Epithelial cell of proximal tubule (primary cell): Measurements from ENCODE around the gene NRN1L. TPM values are rescaled to one million over a fixed set of nuclear protein-coding genes. Genes with fewer than 3 reads are reported as not detected.

Source experiments
- DNase-seq: peaks from one replicate; pipeline ENCODE4 v3.0.0-alpha.2; 2011; ENCODE audit warnings: low read depth
- H3K4me3 ChIP-seq: 2 replicates; pipeline ENCODE4 v1.5.1; 2011; ENCODE audit warnings: low read depth, mild to moderate bottlenecking, low read length
- total RNA-seq: library from RNA; depleted of rRNA; stranded (reverse); fragments of >200 nt; gene quantifications from 2 replicates; pipeline ENCODE4 v1.2.3, GENCODE V29; 2015
- TF ChIP-seq, protein P1 (sequence below): conservative IDR thresholded peaks from 2 replicates; pipeline ENCODE4 v1.5.1; 2012; ENCODE audit warnings: low read depth, mild to moderate bottlenecking, low read length

Gene NRN1L
- total RNA-seq, 1 donor from 2014 or later: 0.46 TPM

DNA sequence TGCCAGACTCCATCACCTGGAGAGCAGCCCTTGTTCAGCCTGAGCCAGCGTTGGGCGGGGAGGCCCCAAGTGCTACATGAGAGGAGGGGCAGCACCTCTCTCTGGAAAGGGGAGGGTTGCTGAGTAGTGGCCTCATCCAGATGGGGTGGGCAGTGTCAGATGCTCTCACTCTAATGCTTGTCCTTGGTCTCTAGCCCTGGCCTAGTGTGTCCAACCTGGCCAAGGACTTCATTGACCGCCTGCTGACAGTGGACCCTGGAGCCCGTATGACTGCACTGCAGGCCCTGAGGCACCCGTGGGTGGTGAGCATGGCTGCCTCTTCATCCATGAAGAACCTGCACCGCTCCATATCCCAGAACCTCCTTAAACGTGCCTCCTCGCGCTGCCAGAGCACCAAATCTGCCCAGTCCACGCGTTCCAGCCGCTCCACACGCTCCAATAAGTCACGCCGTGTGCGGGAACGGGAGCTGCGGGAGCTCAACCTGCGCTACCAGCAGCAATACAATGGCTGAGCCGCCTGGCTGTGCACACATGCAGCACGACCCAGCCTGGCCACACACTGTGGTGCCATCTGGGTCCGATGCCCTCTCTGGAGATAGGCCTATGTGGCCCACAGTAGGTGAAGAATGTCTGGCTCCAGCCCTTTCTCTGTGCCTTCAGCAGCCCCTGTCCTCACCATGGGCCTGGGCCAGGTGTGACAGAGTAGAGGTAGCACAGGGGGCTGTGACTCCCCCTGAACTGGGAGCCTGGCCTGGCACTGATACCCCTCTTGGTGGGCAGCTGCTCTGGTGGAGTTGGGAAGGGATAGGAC lies 42.7 kb downstream of the NRN1L start:
- no peak overlapping the region for H3K4me3 ChIP-seq
- DNase-seq: no peak
- TF ChIP-seq, protein P1, sequence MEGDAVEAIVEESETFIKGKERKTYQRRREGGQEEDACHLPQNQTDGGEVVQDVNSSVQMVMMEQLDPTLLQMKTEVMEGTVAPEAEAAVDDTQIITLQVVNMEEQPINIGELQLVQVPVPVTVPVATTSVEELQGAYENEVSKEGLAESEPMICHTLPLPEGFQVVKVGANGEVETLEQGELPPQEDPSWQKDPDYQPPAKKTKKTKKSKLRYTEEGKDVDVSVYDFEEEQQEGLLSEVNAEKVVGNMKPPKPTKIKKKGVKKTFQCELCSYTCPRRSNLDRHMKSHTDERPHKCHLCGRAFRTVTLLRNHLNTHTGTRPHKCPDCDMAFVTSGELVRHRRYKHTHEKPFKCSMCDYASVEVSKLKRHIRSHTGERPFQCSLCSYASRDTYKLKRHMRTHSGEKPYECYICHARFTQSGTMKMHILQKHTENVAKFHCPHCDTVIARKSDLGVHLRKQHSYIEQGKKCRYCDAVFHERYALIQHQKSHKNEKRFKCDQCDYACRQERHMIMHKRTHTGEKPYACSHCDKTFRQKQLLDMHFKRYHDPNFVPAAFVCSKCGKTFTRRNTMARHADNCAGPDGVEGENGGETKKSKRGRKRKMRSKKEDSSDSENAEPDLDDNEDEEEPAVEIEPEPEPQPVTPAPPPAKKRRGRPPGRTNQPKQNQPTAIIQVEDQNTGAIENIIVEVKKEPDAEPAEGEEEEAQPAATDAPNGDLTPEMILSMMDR: no peak

DNA sequence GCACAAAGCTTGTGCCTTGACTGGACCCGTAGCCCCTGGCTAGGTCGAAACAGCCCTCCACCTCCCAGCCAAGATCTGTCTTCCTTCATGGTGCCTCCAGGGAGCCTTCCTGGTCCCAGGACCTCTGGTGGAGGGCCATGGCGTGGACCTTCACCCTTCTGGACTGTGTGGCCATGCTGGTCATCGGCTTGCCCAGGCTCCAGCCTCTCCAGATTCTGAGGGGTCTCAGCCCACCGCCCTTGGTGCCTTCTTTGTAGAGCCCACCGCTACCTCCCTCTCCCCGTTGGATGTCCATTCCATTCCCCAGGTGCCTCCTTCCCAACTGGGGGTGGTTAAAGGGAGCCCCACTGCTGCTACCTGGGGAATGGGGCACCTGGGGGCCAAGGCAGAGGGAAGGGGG lies 43.5 kb downstream of the NRN1L start:
- no peak for DNase-seq
- no peak overlapping the region for H3K4me3 ChIP-seq
- TF ChIP-seq, protein P1: no peak

DNA sequence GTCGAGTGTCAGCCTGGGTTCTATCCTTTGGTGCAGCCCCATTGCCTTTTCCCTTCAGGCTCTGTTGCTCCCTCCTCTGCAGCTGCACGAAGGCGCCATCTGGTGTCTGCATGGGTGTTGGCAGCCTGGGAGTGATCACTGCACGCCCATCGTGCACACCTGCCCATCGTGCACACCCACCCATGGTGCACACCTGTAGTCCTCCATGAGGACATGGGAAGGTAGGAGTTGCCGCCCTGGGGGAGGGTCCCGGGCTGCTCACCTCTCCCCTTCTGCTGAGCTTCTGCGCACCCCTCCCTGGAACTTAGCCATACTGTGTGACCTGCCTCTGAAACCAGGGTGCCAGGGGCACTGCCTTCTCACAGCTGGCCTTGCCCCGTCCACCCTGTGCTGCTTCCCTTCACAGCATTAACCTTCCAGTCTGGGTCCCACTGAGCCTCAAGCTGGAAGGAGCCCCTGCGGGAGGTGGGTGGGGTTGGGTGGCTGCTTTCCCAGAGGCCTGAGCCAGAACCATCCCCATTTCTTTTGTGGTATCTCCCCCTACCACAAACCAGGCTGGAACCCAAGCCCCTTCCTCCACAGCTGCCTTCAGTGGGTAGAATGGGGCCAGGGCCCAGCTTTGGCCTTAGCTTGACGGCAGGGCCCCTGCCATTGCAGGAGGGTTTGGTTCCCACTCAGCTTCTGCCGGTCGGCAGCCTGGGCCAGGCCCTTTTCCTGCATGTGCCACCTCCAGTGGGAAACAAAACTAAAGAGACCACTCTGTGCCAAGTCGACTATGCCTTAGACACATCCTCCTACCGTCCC lies 44.1 kb downstream of the NRN1L start:
- H3K4me3 ChIP-seq: no peak overlapping the region
- DNase-seq: no peak

DNA sequence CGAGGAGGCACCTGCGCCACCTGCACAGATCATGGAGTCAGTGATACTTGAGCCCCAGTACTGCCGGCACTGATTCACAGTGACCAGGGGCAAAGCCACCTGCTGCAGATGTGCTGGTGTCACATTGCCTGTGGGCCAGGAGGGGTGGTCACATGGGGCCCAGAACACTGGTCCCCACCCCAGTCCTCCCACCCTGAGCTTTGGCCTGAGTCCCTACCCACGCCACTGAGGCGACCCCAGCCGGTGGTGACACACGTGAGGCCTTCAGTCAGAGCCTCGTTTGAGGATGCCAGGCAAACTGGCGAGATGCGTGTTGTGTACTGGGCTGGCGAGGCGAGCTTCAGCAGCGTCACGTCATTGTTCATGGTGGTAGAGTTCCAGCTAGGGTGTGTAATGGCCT lies 45.5 kb downstream of the NRN1L start:
- DNase-seq: no peak
- H3K4me3 ChIP-seq: no peak overlapping the region
- TF ChIP-seq, protein P1: no peak

More for the DNA sequence above, 44.1 kb downstream of the NRN1L start:
- TF ChIP-seq, protein P1: peak; percentile 94

DNA sequence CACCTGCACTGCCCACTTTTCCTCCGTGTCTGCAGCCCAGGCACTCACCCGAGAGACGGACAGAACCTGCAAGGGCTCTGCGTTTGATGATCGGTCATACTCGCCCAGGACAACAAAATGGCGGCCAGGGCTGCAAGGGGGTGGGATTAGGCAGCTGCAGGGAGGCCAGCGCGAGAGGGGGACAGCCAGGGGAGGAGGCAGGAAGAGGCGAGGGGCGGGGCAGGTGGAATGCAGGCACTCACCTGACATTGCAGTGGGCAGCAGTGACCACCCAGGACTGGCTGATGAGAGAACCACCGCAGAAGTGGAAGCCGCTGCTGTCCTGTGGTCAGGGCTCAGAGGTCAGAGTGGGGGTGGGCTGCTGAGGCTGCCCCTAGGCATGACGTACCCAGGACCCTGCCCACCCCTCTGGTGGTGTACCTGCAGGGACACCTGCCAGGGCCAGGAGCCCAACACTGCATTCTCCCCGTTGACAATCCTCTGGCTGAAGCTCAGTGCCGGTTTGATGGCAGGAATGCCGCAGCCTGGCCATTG lies 46.1 kb downstream of the NRN1L start:
- no peak overlapping the region for H3K4me3 ChIP-seq
- no peak for DNase-seq
- TF ChIP-seq, protein P1: no peak

DNA sequence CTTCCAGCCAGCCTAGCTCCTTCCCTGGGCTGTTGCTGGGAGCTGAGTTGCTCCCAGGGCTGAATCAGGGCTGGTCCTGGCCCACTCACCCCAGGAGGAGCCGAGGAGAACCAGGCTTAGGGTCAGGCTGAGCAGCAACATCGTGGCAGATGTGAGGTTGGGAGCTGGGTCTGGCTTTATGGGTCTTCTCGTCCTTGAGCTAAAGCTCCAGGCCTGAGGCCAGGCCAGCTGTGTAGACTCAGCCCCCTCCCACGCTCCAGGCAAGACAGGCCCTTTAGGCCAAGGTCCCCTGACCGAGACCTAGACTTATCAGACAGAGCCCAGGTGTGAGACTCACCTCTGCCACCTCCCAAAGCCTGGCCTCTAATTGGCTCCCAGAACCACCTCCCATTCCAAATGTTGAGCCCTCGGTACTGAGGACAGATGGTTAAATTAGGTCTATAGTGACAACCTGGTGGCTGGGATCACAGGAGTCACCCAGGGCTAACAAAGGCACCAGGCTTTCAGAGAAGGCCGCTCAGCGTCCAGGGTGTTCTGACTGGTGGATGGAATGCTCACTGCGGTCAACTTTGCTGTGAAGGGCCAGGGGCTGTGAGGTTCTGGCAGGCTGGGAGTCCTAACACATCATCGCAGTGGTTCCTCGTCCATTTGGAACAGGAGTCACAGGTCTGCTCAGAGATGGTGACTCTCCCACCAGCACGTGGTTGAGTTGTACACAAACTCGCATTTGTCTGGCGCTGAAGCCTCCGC lies 47.2 kb downstream of the NRN1L start, which contains the start of gene CTRL:
Gene CTRL, minus strand, starts transcription at position 151 of the 750 bp plus-strand sequence. Its CDS starts 10 bp downstream, at position 141.
- DNase-seq: no peak
- no peak within 1 kb of the TSS for H3K4me3 ChIP-seq
- TF ChIP-seq, protein P1: peak; percentile 34
